Mammary epithelial cell (primary cell): ENCODE results near the gene GORASP1.

Experiments used
- CTCF ChIP-seq, 2 donors: IDR thresholded peaks in 1 of 2; conservative IDR thresholded peaks in 1 of 2; 2 replicates each; pipeline ENCODE4 v1.5.1; 2011 to 2012; ENCODE audit warnings: inconsistent platforms in 2 of 2, low read length in 2 of 2, mild to moderate bottlenecking in 2 of 2, control low read depth in 1 of 2, low read depth in 1 of 2; ENCODE audit not compliant: insufficient read depth in 1 of 2; ENCODE audit errors: extremely low read depth in 1 of 2
- EZH2 ChIP-seq: IDR thresholded peaks from 2 replicates; pipeline ENCODE4 v1.6.1; 2012; ENCODE audit warnings: low read length, inconsistent platforms, borderline replicate concordance

GRCh38 chr3:39103324-39103693, 4.1 kb downstream of the GORASP1 start:
- TF ChIP-seq EZH2 (no peak), CTCF (conservative IDR thresholded peaks at IDR 0.05 in 1 of 2, IDR thresholded peaks at IDR 0.05 in 1 of 2; ENCODE audit: extremely low read depth in 1 of 2, insufficient read depth in 1 of 2, low read depth in 1 of 2, low read length in 2 of 2) (no peak)
